DND-41 (cell line): ENCODE results near the gene CTBP2.

Source experiments
- EZH2 ChIP-seq: IDR thresholded peaks from 3 replicates; pipeline ENCODE4 v1.6.1; 2012; ENCODE audit warnings: borderline replicate concordance, low read depth, mild to moderate bottlenecking, moderate library complexity, low read length, inconsistent platforms; ENCODE audit not compliant: severe bottlenecking
- TF ChIP-seq, protein P1 (sequence below): IDR thresholded peaks from 2 replicates; pipeline ENCODE4 v1.5.1; 2012; ENCODE audit warnings: borderline replicate concordance, low read length, moderate library complexity, mild to moderate bottlenecking; ENCODE audit not compliant: poor library complexity, severe bottlenecking; ENCODE audit errors: extremely low read depth

DNA sequence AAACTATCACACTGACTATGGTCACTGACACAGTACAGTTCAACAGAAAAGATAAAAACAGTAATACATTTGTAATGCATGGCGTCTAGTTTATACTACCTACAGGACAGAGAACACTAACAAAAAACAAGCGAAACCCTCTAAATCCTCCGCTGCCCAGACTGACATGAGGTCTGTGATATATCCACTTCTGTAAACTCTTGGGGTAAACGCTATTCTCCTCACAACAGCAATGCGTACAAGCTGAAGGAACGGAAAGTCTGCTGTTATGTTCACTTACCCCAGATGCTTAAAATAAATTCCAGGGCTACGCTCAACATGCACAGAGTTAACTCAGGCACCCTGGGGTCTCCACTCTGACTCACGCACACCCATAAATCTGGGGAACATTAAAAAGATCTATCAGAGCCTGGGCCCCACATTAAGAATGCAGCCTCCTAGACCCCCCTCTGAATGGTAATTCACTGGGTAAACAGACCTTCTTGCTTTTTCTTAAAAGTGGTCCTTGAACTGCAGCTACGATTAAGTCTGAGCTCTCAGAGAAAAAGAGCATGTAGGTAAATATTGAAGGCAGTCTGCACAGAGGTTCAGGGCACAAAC, 105.6 kb downstream of the CTBP2 start:
- TF ChIP-seq, protein P1, sequence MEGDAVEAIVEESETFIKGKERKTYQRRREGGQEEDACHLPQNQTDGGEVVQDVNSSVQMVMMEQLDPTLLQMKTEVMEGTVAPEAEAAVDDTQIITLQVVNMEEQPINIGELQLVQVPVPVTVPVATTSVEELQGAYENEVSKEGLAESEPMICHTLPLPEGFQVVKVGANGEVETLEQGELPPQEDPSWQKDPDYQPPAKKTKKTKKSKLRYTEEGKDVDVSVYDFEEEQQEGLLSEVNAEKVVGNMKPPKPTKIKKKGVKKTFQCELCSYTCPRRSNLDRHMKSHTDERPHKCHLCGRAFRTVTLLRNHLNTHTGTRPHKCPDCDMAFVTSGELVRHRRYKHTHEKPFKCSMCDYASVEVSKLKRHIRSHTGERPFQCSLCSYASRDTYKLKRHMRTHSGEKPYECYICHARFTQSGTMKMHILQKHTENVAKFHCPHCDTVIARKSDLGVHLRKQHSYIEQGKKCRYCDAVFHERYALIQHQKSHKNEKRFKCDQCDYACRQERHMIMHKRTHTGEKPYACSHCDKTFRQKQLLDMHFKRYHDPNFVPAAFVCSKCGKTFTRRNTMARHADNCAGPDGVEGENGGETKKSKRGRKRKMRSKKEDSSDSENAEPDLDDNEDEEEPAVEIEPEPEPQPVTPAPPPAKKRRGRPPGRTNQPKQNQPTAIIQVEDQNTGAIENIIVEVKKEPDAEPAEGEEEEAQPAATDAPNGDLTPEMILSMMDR = no peak
- TF ChIP-seq EZH2 = no peak
